ENCODE data around the gene RRBP1.
A peak's percentile ranks its signal among the peaks of the same experiment; 100 is the strongest.

RRBP1 gene

DNA sequence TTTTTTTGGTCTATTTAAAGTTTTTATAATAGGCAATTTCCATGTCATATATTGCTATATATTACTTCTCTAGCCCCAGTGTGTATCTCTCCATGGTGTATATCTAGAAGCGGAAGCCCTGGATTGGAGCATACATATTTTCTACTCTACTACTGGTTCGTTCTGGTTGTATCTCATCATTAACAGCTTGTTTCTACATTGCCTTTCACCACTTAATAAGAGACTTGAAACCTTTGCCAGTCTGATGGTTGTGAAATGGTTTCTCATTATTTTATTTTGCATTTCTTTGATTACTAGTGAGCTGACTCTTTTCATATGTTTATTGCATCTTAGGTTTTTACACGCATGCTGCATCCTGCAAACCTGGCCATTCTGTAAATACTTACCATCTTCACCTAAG is 108.6 kb downstream of the RRBP1 start:
- no peak for TF ChIP-seq SIN3A (IDR thresholded peaks at IDR 0.05; ENCODE audit: borderline replicate concordance, insufficient read depth, low read length)
- TF ChIP-seq, protein P1, sequence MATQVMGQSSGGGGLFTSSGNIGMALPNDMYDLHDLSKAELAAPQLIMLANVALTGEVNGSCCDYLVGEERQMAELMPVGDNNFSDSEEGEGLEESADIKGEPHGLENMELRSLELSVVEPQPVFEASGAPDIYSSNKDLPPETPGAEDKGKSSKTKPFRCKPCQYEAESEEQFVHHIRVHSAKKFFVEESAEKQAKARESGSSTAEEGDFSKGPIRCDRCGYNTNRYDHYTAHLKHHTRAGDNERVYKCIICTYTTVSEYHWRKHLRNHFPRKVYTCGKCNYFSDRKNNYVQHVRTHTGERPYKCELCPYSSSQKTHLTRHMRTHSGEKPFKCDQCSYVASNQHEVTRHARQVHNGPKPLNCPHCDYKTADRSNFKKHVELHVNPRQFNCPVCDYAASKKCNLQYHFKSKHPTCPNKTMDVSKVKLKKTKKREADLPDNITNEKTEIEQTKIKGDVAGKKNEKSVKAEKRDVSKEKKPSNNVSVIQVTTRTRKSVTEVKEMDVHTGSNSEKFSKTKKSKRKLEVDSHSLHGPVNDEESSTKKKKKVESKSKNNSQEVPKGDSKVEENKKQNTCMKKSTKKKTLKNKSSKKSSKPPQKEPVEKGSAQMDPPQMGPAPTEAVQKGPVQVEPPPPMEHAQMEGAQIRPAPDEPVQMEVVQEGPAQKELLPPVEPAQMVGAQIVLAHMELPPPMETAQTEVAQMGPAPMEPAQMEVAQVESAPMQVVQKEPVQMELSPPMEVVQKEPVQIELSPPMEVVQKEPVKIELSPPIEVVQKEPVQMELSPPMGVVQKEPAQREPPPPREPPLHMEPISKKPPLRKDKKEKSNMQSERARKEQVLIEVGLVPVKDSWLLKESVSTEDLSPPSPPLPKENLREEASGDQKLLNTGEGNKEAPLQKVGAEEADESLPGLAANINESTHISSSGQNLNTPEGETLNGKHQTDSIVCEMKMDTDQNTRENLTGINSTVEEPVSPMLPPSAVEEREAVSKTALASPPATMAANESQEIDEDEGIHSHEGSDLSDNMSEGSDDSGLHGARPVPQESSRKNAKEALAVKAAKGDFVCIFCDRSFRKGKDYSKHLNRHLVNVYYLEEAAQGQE (IDR thresholded peaks at IDR 0.05; ENCODE audit: insufficient read depth in 1 of 2, low read depth in 2 of 2, low read length in 2 of 2), result no peak
- no peak for TF ChIP-seq TAF1 (IDR thresholded peaks at IDR 0.05; ENCODE audit: borderline replicate concordance, insufficient read depth, low read length)
- TF ChIP-seq FOXP2 (optimal IDR thresholded peaks at IDR 0.05; ENCODE audit: borderline replicate concordance, extremely low read depth, extremely low read length, insufficient read depth), result no peak
- no peak for TF ChIP-seq POLR2AphosphoS5 (IDR thresholded peaks at IDR 0.05; ENCODE audit: low read depth, low read length)

DNA sequence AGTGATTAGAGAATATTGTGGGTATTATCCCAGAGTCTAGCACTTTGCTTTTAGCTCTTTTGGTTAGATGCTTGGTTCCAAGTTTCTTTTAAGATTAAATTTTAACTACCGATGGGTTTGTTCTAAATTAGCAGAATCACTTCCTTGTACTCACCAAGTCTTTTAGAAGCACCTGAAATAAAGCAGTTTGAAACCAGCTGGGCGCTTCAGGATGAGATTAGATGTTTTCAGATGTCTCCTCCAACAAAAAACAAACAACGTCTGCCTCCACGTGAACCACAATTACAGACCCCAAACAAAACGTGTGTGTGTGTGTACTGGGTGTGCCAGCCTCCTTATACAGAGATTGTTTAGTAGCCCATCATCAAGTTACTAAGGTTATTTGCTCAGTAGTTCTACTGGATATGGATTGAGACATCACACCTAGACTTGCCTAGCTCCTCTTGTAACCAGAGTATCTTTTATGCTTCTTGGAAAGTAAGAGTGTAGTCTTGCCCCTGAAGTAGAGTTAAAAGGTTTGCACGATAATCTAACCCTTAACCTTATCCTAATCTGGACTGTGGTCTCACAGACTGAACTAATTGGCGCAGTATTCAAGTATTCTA is 109.9 kb downstream of the RRBP1 start:
- TF ChIP-seq, protein P1 (IDR thresholded peaks at IDR 0.05; ENCODE audit: insufficient read depth in 1 of 2, low read depth in 2 of 2, low read length in 2 of 2), result no peak
- TF ChIP-seq FOXP2 (optimal IDR thresholded peaks at IDR 0.05; ENCODE audit: borderline replicate concordance, extremely low read depth, extremely low read length, insufficient read depth) (no peak), SIN3A (IDR thresholded peaks at IDR 0.05; ENCODE audit: borderline replicate concordance, insufficient read depth, low read length) (no peak), TAF1 (IDR thresholded peaks at IDR 0.05; ENCODE audit: borderline replicate concordance, insufficient read depth, low read length) (no peak), POLR2AphosphoS5 (IDR thresholded peaks at IDR 0.05; ENCODE audit: low read depth, low read length) (no peak)

DNA sequence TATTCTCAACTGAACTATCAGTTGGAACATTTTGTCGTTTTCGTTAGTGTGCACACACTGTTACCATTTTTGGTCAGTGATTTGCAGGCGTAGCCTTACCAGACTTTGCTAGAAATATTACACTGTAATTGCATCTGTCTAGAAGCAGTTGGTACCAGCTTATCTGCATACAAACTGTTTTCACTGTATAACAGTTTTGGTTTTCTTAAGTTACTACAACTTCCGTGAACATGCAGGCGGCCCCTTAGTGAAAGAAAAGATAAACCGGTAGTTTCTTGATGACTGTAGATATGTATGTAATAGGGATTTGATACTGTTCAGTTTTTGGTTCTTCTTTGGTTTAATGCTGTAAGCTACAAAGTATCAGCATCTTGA is 110.9 kb downstream of the RRBP1 start:
- TF ChIP-seq SIN3A (IDR thresholded peaks at IDR 0.05; ENCODE audit: borderline replicate concordance, insufficient read depth, low read length) (no peak), POLR2AphosphoS5 (IDR thresholded peaks at IDR 0.05; ENCODE audit: low read depth, low read length) (no peak)

DNA sequence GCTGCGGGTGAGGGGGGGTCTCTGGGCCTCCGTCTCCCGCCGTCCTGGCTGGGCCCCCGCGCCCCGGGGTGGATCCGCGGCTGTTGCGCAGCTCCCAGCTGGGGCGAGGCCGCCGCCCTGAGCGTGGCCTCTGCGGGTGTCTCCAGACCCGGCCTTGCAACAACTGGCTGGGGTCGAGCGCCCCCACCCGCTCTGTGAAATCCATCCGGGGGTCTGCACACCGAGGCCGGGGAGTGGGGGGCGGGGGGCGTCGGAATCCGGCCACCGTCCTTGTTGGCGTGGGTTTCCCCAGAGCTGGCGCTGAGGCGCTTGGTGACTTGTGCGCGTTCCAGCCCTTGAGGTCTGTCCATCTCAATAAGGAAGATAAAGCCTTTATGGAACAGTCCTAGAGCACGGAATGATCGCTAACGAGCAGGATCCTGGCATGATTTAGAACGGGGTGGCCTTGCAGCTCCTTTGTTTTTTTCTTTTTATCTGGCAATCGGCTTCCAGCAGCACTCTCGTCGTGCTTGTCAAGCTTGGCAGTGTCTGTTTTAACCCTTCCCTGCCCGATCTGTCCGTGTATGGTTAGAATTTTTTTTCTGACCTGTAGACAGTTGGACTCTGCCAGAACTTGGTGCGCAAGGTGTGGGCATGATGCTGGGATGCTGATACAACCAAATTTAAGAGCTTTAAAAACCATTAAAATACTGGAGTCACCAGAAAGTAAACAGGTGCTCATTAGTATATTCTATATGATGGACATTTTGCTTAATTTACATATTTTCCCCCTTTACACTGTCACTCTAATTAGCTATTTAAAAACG is 111.5 kb downstream of the RRBP1 start:
- TF ChIP-seq TAF1 (IDR thresholded peaks at IDR 0.05; ENCODE audit: borderline replicate concordance, insufficient read depth, low read length) (peak; percentile 30; the same call in 1 of the 2 replicates), POLR2AphosphoS5 (IDR thresholded peaks at IDR 0.05; ENCODE audit: low read depth, low read length) (0 out of 2 replicates have a peak, but pooled peaks have one; percentile 36), FOXP2 (optimal IDR thresholded peaks at IDR 0.05; ENCODE audit: borderline replicate concordance, extremely low read depth, extremely low read length, insufficient read depth) (no peak), SIN3A (IDR thresholded peaks at IDR 0.05; ENCODE audit: borderline replicate concordance, insufficient read depth, low read length) (peak; percentile 39; the same call in 1 of the 2 replicates)
- TF ChIP-seq, protein P1 (IDR thresholded peaks at IDR 0.05; ENCODE audit: insufficient read depth in 1 of 2, low read depth in 2 of 2, low read length in 2 of 2), result no peak

DNA sequence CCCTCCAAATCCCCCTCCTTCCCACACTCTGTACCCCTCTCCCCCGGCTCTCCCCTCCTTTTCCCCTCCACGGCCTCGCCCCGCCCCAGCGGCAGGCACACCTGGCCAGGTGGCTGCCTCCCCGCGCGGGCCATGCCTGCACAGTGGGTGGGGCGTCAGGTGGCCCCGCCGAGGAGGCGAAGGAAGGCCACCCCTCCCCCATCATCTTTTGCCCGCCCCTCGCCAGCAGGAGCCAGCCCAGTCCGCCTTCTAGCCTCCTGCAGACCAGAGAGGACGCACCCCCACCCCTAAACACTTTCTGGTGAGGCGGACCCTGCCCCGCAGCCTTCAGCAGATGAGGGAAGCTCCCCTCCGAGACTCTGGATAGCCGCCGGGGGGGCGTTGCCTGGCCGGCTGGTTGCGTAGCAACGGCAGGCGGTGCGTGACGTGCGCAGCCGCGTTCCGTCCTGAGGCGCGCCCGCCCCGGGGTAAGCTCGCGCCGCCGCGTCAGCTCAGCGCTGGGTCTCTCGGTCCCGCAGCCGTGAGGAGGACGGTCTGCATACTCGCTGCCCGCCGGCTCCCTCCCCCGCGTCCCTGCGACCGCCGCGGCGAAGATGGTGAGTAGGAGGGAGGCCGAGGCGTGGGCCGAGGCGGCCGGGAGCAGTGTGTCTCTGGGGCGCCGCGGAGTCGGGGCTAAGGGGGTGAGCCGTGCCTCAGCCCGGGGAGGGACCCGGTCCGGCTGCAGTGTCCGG is 112.3 kb downstream of the RRBP1 start, which contains the start of gene DSTN:
Gene DSTN (plus strand): TSS at position 460 of the 731 bp plus-strand sequence. CDS start 134 bp downstream, at position 594.
- TF ChIP-seq POLR2AphosphoS5 (IDR thresholded peaks at IDR 0.05; ENCODE audit: low read depth, low read length), result 0 out of 2 replicates have a peak, but pooled peaks have one; percentile 19
- TF ChIP-seq SIN3A (IDR thresholded peaks at IDR 0.05; ENCODE audit: borderline replicate concordance, insufficient read depth, low read length), result no peak
- TF ChIP-seq TAF1 (IDR thresholded peaks at IDR 0.05; ENCODE audit: borderline replicate concordance, insufficient read depth, low read length), result 0 out of 2 replicates have a peak, but pooled peaks have one; percentile 37
- TF ChIP-seq FOXP2 (optimal IDR thresholded peaks at IDR 0.05; ENCODE audit: borderline replicate concordance, extremely low read depth, extremely low read length, insufficient read depth), result peak; percentile 57
- TF ChIP-seq, protein P1 (IDR thresholded peaks at IDR 0.05; ENCODE audit: insufficient read depth in 1 of 2, low read depth in 2 of 2, low read length in 2 of 2), result no peak
